HEK293 (cell line): ENCODE results near the gene ACSS1.

Experiments used
- CTCF ChIA-PET: fragments of 350-600 bp; formaldehyde crosslinking; extraction: SDS; loops from one replicate; lab custom pipeline; 2021; ENCODE audit warnings: antibody characterized with exemption; lab: Yijun Ruan, JAX
- POLR2A ChIA-PET: fragments of 300-600 bp; formaldehyde crosslinking; extraction: SDS; loops from one replicate; lab custom pipeline; 2020; ENCODE audit warnings: antibody characterized with exemption, inconsistent platforms; lab: Yijun Ruan, JAX
- H3K27ac ChIP-seq: fragments of 200-500 bp; sonication (Bioruptor generic); 2 replicates; pipeline ENCODE4 v1.5.1; 2014; ENCODE audit warnings: low read depth, low read length, control low read depth, inconsistent platforms; ENCODE audit errors: extremely low read depth
- H3K36me3 ChIP-seq, 2 experiments: fragments of 200-500 bp in 1 of 2; sonication (Bioruptor generic) in 1 of 2; 1 replicate in 1 of 2; 2 replicates in 1 of 2; pipeline ENCODE4 v1.5.1; 2014 to 2017; ENCODE audit warnings: inconsistent platforms in 2 of 2, low read length in 2 of 2; ENCODE audit not compliant: control insufficient read depth in 2 of 2, insufficient read depth in 1 of 2
- H3K4me1 ChIP-seq: fragments of 200-500 bp; sonication (Bioruptor generic); 2 replicates; pipeline ENCODE4 v1.5.1; 2014; ENCODE audit warnings: mild to moderate bottlenecking, low read length, inconsistent platforms; ENCODE audit not compliant: control insufficient read depth, insufficient read depth
- H3K4me3 ChIP-seq: 2 replicates; pipeline ENCODE4 v1.5.1; 2011; ENCODE audit warnings: low read depth, mild to moderate bottlenecking, control low read depth, low read length, moderate library complexity
- H3K9me3 ChIP-seq: fragments of 200-500 bp; sonication (Bioruptor generic); 2 replicates; pipeline ENCODE4 v1.5.1; 2014; ENCODE audit warnings: low read depth, low read length, inconsistent platforms; ENCODE audit not compliant: control insufficient read depth, insufficient read depth
- BCL11A ChIP-seq: fragments of 450-650 bp; formaldehyde crosslinking; IDR thresholded peaks from 2 replicates; pipeline ENCODE4 v1.5.1; 2016; ENCODE audit warnings: low read depth, missing biosample characterization, missing genetic modification characterization
- GFI1B ChIP-seq: fragments of 450-650 bp; formaldehyde crosslinking; IDR thresholded peaks from 2 replicates; pipeline ENCODE4 v1.5.1; 2016; ENCODE audit warnings: missing biosample characterization, missing genetic modification characterization
- GLI2 ChIP-seq: fragments of 450-650 bp; formaldehyde crosslinking; IDR thresholded peaks from 2 replicates; pipeline ENCODE4; 2017; ENCODE audit warnings: missing biosample characterization, missing genetic modification characterization, low read depth, borderline replicate concordance
- KLF1 ChIP-seq: fragments of 450-650 bp; formaldehyde crosslinking; IDR thresholded peaks from 2 replicates; pipeline ENCODE4 v1.5.1; 2016; ENCODE audit warnings: missing biosample characterization, missing genetic modification characterization
- KLF8 ChIP-seq: fragments of 450-650 bp; formaldehyde crosslinking; IDR thresholded peaks from 2 replicates; pipeline ENCODE4 v1.5.1; 2016; ENCODE audit warnings: missing biosample characterization, missing genetic modification characterization
- ZBTB17 ChIP-seq: fragments of 450-650 bp; formaldehyde crosslinking; IDR thresholded peaks from 2 replicates; pipeline ENCODE4 v1.5.1; 2016; ENCODE audit warnings: missing biosample characterization, missing genetic modification characterization
- ZNF155 ChIP-seq: fragments of 450-650 bp; formaldehyde crosslinking; IDR thresholded peaks from 2 replicates; pipeline ENCODE4 v1.5.1; 2016; ENCODE audit warnings: missing biosample characterization, missing genetic modification characterization
- ZNF175 ChIP-seq: fragments of 450-650 bp; formaldehyde crosslinking; IDR thresholded peaks from 2 replicates; pipeline ENCODE4 v1.5.1; 2016; ENCODE audit warnings: missing biosample characterization, missing genetic modification characterization
- ZNF18 ChIP-seq: fragments of 450-650 bp; formaldehyde crosslinking; IDR thresholded peaks from 2 replicates; pipeline ENCODE4 v1.5.1; 2016; ENCODE audit warnings: missing biosample characterization, missing genetic modification characterization
- ZNF211 ChIP-seq: fragments of 450-650 bp; formaldehyde crosslinking; IDR thresholded peaks from 2 replicates; pipeline ENCODE4 v1.5.1; 2016; ENCODE audit warnings: low read depth, missing biosample characterization, missing genetic modification characterization
- ZNF280C ChIP-seq: fragments of 450-650 bp; formaldehyde crosslinking; IDR thresholded peaks from 2 replicates; pipeline ENCODE4 v1.5.1; 2016; ENCODE audit warnings: missing biosample characterization, missing genetic modification characterization
- ZNF280D ChIP-seq: fragments of 450-650 bp; formaldehyde crosslinking; IDR thresholded peaks from 2 replicates; pipeline ENCODE4 v1.5.1; 2016; ENCODE audit warnings: missing biosample characterization, missing genetic modification characterization
- ZNF292 ChIP-seq: fragments of 450-650 bp; formaldehyde crosslinking; IDR thresholded peaks from 2 replicates; pipeline ENCODE4 v1.5.1; 2016; ENCODE audit warnings: low read depth, missing biosample characterization, missing genetic modification characterization, borderline replicate concordance
- ZNF350 ChIP-seq: fragments of 450-650 bp; formaldehyde crosslinking; IDR thresholded peaks from 2 replicates; pipeline ENCODE4 v1.5.0; 2017; ENCODE audit warnings: missing biosample characterization, mild to moderate bottlenecking, missing genetic modification characterization
- ZNF473 ChIP-seq: fragments of 450-650 bp; formaldehyde crosslinking; IDR thresholded peaks from 2 replicates; pipeline ENCODE4 v1.5.1; 2017; ENCODE audit warnings: missing biosample characterization, missing genetic modification characterization
- ZNF501 ChIP-seq: fragments of 450-650 bp; formaldehyde crosslinking; IDR thresholded peaks from 2 replicates; pipeline ENCODE4 v1.5.1; 2016; ENCODE audit warnings: missing biosample characterization, missing genetic modification characterization
- ZNF518A ChIP-seq: fragments of 450-650 bp; formaldehyde crosslinking; conservative IDR thresholded peaks from 2 replicates; pipeline ENCODE4 v1.5.1; 2016; ENCODE audit warnings: low read depth, missing biosample characterization, missing genetic modification characterization
- ZNF623 ChIP-seq: fragments of 450-650 bp; formaldehyde crosslinking; IDR thresholded peaks from 2 replicates; pipeline ENCODE4 v1.5.1; 2016; ENCODE audit warnings: missing biosample characterization, missing genetic modification characterization
- ZNF76 ChIP-seq: fragments of 450-650 bp; formaldehyde crosslinking; IDR thresholded peaks from 2 replicates; pipeline ENCODE4; 2016; ENCODE audit warnings: low read depth, missing biosample characterization, missing genetic modification characterization, borderline replicate concordance
- ZNF837 ChIP-seq: fragments of 450-650 bp; formaldehyde crosslinking; IDR thresholded peaks from 2 replicates; pipeline ENCODE4 v1.5.1; 2016; ENCODE audit warnings: missing biosample characterization, missing genetic modification characterization

The ACSS1 gene

GRCh38 chr20:25063981-25064380 lies 6.0 kb upstream of the ACSS1 start:
- no peak overlapping the region for H3K4me3 ChIP-seq
- TF ChIP-seq ZNF76 (tag by site-specific recombination) (no peak), ZNF155 (tag by site-specific recombination) (no peak), ZNF623 (tag by site-specific recombination) (no peak), ZNF280C (tag by site-specific recombination) (no peak), ZNF18 (no peak), ZNF501 (tag by site-specific recombination) (no peak), ZNF280D (tag by site-specific recombination) (no peak), ZNF837 (no peak)
- CTCF ChIA-PET = interaction anchor here (0.7 to 5.4 kb wide), 9 partner anchors 10 to 1532 kb away, joined by 3 to 70 read pairs (median 3); no protein-coding TSS in a partner anchor
- POLR2A ChIA-PET = interaction anchor here (1.4 kb wide), 1 partner anchor 327 kb away, joined by 3 read pairs; the partner anchor contains the start of gene ABHD12
- no peaks in the 10 kb centered on the region for H3K9me3 ChIP-seq
- no peaks in the 10 kb centered on the region for H3K4me1 ChIP-seq
- H3K36me3 ChIP-seq = no peaks in the 10 kb centered on the region
- H3K27ac ChIP-seq = no peak overlapping the region

GRCh38 chr20:25063546-25063945 lies 5.6 kb upstream of the ACSS1 start:
- H3K4me1 ChIP-seq = no peaks in the 10 kb centered on the region
- no peaks in the 10 kb centered on the region for H3K36me3 ChIP-seq
- TF ChIP-seq ZNF518A (tag by site-specific recombination) = no peak
- TF ChIP-seq ZNF350 (tag by site-specific recombination) = no peak
- TF ChIP-seq ZNF473 = no peak
- no peak for TF ChIP-seq GLI2 (tag by site-specific recombination)
- TF ChIP-seq ZNF292 (tag by site-specific recombination) = no peak
- no peak for TF ChIP-seq ZNF175 (tag by site-specific recombination)
- TF ChIP-seq ZNF211 (tag by site-specific recombination) = no peak
- TF ChIP-seq BCL11A (tag by site-specific recombination) = no peak
- no peak for TF ChIP-seq KLF8 (tag by site-specific recombination)
- no peak for TF ChIP-seq ZBTB17 (tag by site-specific recombination)
- TF ChIP-seq GFI1B (tag by site-specific recombination) = no peak
- TF ChIP-seq KLF1 (tag by site-specific recombination) = no peak
- POLR2A ChIA-PET = interaction anchor here (1.4 kb wide), 1 partner anchor 327 kb away, joined by 3 read pairs; the partner anchor contains the start of gene ABHD12
- CTCF ChIA-PET = interaction anchor here (0.7 to 5.4 kb wide), 7 partner anchors 10 to 167 kb away, joined by 3 to 70 read pairs (median 3); no protein-coding TSS in a partner anchor
- H3K4me3 ChIP-seq = no peak overlapping the region
- H3K9me3 ChIP-seq = no peaks in the 10 kb centered on the region
- H3K27ac ChIP-seq = no peak overlapping the region
